Measurements from ENCODE around the gene MMRN2. TPM values are rescaled to one million over a fixed set of nuclear protein-coding genes. Genes with fewer than 3 reads are reported as not detected.

MMRN2 gene
- total RNA-seq, 1 experiment from 2014 or later: 8.3 TPM

DNA sequence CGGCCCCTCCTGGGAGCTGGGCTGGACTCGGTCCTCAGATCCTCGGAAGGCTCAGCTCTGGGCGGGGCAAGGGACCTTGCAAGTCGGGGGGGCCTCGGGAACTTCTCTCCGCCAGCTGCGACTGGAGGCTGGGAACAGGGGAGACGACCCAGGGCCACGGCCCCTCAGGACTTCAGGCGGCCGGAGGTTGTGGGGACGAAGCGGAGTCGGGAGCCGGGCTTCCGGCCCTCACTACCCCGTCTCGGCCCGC, 13.5 kb upstream of the MMRN2 start:
- peaks cover 56 to 83% of the 10 kb centered on the region in 2 experiments for H3K4me1 ChIP-seq (ENCODE audit: control insufficient read depth in 1 of 2, insufficient read depth in 2 of 2, low read length in 2 of 2)
- RAD21 ChIA-PET (ENCODE audit: low non-redundant PET in 1 of 2, low total read pairs in 2 of 2, uncharacterized antibody in 2 of 2, unreplicated experiment in 2 of 2): interaction anchor here in 1 of 2 experiments (0.6 to 1.0 kb wide), 2 partner anchors 10 to 125 kb away, joined by 3 read pairs; partner anchors contain the start of gene SHLD2
- H3K4me2 ChIP-seq (ENCODE audit: low read length): peak overlapping the region; percentile 90
- 0 out of 4 replicates have a peak, but pooled peaks cover 0 to under 1% of the 10 kb centered on the region in 2 experiments for H3K36me3 ChIP-seq (ENCODE audit: control insufficient read depth in 1 of 2, insufficient read depth in 2 of 2, low read length in 2 of 2)
- peak overlapping the region; percentile 98 for H3K9ac ChIP-seq (ENCODE audit: low read length)
- POLR2A ChIA-PET: interaction anchor here (0.7 to 5.8 kb wide), 7 partner anchors 8 to 126 kb away, joined by 3 to 58 read pairs (median 4); partner anchors contain the start of genes GLUD1, MMRN2, SHLD2 and SNCG
- intact Hi-C loops (cut with micrococcal nuclease): loop anchor here (2.0 kb wide), 1 partner anchor 124 kb away; the partner anchor contains the start of genes GLUD1 and SHLD2
- peaks cover 35% of the 10 kb centered on the region for H3K79me2 ChIP-seq (ENCODE audit: insufficient read depth, low read length)
- peak overlapping the region; percentile 70 to 79 for H3K4me3 ChIP-seq (replicated peaks in 1 of 2; ENCODE audit: low read depth in 1 of 2, low read length in 2 of 2)
- H3K27me3 ChIP-seq (ENCODE audit: insufficient read depth, low read length): no peaks in the 10 kb centered on the region
- TF ChIP-seq FOSL1 (IDR thresholded peaks at IDR 0.05; ENCODE audit: low read depth): no peak
- TF ChIP-seq EGR1 (IDR thresholded peaks at IDR 0.05; ENCODE audit: low read depth): no peak
- TF ChIP-seq POLR2A (IDR thresholded peaks at IDR 0.05; ENCODE audit: borderline replicate concordance, extremely low read depth, insufficient read depth, insufficient read length): no peak
- TF ChIP-seq ZNF274 (IDR thresholded peaks at IDR 0.05; ENCODE audit: low read depth, low read length): no peak
- TF ChIP-seq, protein P1, sequence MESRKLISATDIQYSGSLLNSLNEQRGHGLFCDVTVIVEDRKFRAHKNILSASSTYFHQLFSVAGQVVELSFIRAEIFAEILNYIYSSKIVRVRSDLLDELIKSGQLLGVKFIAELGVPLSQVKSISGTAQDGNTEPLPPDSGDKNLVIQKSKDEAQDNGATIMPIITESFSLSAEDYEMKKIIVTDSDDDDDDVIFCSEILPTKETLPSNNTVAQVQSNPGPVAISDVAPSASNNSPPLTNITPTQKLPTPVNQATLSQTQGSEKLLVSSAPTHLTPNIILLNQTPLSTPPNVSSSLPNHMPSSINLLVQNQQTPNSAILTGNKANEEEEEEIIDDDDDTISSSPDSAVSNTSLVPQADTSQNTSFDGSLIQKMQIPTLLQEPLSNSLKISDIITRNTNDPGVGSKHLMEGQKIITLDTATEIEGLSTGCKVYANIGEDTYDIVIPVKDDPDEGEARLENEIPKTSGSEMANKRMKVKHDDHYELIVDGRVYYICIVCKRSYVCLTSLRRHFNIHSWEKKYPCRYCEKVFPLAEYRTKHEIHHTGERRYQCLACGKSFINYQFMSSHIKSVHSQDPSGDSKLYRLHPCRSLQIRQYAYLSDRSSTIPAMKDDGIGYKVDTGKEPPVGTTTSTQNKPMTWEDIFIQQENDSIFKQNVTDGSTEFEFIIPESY (IDR thresholded peaks at IDR 0.05; ENCODE audit: extremely low read depth, insufficient replicate concordance, low read length): peak; percentile 57
- no peak for TF ChIP-seq SIN3A (IDR thresholded peaks at IDR 0.05; ENCODE audit: low read depth)
- no peak for DNase-seq (ENCODE audit: low read depth, low spot score)
- CTCF ChIA-PET: interaction anchor here (0.5 to 4.3 kb wide), 3 partner anchors 8 to 32 kb away, joined by 3 to 36 read pairs (median 5); partner anchors contain the start of gene SNCG
- no peaks in the 10 kb centered on the region for H3K9me2 ChIP-seq (ENCODE audit: insufficient read depth)
- H3K27ac ChIP-seq (ENCODE audit: low read depth, low read length): peak overlapping the region; percentile 95
- H3K9me3 ChIP-seq (ENCODE audit: control insufficient read depth in 1 of 2, insufficient read depth in 1 of 2, low read depth in 1 of 2, low read length in 2 of 2): no peaks in the 10 kb centered on the region
- H4K20me1 ChIP-seq (ENCODE audit: insufficient read depth): no peaks in the 10 kb centered on the region
- ATAC-seq: peak; percentile 15
- no peak overlapping the region for H2AFZ ChIP-seq (ENCODE audit: low read depth, low read length, poor library complexity, severe bottlenecking)
- BruUV-seq (replicated peaks): no TSS peak
